Stimulated activated naive CD8-positive, alpha-beta T cell treated with anti-CD3 and anti-CD28 coated beads, Interleukin-15, amount 100 ng/mL, for 72 hours (primary cell): ENCODE data around the gene ACTR1A.
"Not testable (repeated sequence)": the region's sequence is repeated elsewhere in the genome, so short reads cannot be mapped to it uniquely, and the experiment has no call there.

Experiments
- ATAC-seq: fragments of 150-1000 bp; cut with Tn5 transposase; 2 replicates; pipeline ENCODE4 v1.10.0; 2021; ENCODE audit warnings: mild to moderate bottlenecking, moderate library complexity
- DNase-seq, 2 donors: peaks; one replicate each; pipeline ENCODE4 v3.0.0; 2021 to 2022
- H3K27ac Mint-ChIP-seq, 2 donors: one replicate each; pipeline ENCODE4 v1.8.0; 2022; ENCODE audit warnings: mild to moderate bottlenecking in 2 of 2, mixed read lengths in 2 of 2, moderate library complexity in 2 of 2
- H3K27me3 Mint-ChIP-seq: one replicate; pipeline ENCODE4 v1.8.0; 2022; ENCODE audit warnings: mixed read lengths
- H3K4me1 Mint-ChIP-seq: one replicate; pipeline ENCODE4 v1.8.0; 2022; ENCODE audit warnings: mild to moderate bottlenecking, mixed read lengths
- H3K4me3 Mint-ChIP-seq, 2 donors: one replicate each; pipeline ENCODE4 v1.8.0; 2022; ENCODE audit warnings: mild to moderate bottlenecking in 2 of 2, mixed read lengths in 2 of 2, moderate library complexity in 1 of 2
- H3K9me3 Mint-ChIP-seq, 2 donors: one replicate each; pipeline ENCODE4 v1.8.0; 2022; ENCODE audit warnings: mixed read lengths in 2 of 2

The ACTR1A gene

DNA sequence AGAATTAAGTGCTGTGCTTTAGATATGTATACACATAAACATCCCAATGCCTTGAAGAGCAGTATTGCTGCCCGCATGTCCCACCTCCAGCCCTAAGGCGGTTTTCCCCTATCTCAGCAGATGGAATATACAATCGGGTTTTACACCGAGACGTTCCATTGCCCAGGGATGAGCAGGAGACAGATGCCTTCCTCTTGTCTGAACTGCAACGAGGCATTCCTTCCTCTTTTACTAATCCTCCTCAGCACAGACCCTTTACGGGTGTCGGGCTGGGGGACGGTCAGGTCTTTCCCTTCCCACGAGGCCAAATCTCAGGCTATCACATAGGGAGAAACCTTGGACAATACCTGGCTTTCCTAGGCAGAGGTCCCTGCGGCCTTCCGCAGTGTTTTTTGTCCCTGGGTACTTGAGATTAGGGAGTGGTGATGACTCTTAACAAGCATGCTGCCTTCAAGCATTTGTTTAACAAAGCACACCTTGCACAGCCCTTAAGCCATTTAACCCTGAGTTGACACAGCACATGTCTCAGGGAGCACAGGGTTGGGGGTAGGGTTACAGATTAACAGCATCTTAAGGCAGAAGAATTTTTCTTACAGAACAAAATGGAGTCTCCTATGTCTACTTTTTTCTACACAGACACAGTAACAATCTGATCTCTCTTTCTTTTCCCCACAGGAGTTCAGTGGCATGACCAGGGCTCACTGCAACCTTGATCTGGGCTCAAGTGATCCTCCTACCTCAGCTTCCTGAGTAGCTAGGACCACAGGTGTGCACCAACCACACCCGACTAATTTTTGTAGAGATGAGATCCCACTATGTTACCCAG lies 47.6 kb downstream of the ACTR1A start:
- not testable (repeated sequence) for ATAC-seq, DNase-seq, H3K9me3 Mint-ChIP-seq, H3K27me3 Mint-ChIP-seq, H3K4me3 Mint-ChIP-seq
- peaks cover 44% of the 10 kb centered on the region for H3K4me1 Mint-ChIP-seq
- peak overlapping the region in 1 of 2 donors; percentile 69 for H3K27ac Mint-ChIP-seq

DNA sequence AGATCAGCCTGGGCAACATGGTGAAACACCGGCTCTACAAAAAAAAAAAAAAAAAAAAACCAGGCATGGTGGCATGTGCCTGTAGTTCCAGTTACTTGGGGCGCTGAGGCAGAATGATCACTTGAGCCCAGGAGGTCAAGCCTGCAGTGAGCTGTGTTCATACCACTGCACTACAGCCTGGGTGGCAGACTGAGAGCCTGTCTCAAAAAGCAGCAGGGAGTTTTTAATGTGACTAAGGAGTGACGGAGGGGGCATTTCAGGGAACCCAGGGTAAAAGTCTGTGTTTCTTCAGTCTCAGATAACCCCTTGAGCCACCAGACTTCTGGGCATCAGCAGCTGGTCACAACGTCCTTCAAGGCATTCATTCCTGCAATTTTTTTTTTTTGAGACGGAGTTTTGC lies 49.0 kb downstream of the ACTR1A start:
- peak overlapping the region in 1 of 2 donors; percentile 55 for H3K4me3 Mint-ChIP-seq
- no peak for DNase-seq
- H3K9me3 Mint-ChIP-seq = no peaks in the 10 kb centered on the region
- H3K27me3 Mint-ChIP-seq = no peaks in the 10 kb centered on the region
- ATAC-seq = no peak
- peak overlapping the region in 1 of 2 donors; percentile 97 for H3K27ac Mint-ChIP-seq
- peaks cover 54% of the 10 kb centered on the region for H3K4me1 Mint-ChIP-seq

DNA sequence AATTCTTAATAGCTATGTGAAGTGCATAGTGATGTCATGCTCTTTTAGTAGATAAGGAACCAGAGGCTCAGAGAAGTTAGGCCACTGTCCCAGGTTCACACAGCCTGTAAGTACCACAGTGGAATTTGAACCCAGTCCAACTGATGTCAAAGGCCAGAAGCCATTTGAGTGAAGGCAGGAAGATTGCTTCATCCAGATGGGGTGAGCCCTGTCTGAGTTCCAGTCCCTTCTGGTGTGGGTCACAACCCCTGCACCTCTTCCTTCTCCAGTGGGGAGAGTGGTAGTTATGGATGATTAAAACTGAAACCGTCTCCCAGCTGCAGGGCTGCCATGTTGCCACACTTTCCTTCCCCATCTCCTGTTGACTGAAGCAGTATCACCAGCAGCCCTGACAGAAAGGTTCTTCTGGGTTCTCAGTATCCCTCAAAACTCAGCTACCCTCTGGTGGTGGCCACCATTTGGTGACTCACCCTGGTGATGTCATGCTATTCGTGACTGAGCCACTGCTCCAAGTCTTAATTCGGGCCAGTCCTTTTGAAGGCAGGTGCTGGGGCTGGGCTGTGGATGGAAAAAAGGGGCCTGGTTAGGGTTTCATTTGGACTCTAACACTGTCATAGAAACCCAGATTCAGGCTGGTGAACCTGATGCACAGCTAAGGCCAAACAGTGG lies 49.7 kb downstream of the ACTR1A start:
- DNase-seq = peak; percentile 71 to 87
- Mint-ChIP-seq H3K27me3 (no peaks in the 10 kb centered on the region), H3K9me3 (no peaks in the 10 kb centered on the region), H3K4me3 (peak overlapping the region; percentile 91 to 96), H3K4me1 (peaks cover 54% of the 10 kb centered on the region), H3K27ac (peak overlapping the region; percentile 90 to 97)
- ATAC-seq = peak; percentile 75

DNA sequence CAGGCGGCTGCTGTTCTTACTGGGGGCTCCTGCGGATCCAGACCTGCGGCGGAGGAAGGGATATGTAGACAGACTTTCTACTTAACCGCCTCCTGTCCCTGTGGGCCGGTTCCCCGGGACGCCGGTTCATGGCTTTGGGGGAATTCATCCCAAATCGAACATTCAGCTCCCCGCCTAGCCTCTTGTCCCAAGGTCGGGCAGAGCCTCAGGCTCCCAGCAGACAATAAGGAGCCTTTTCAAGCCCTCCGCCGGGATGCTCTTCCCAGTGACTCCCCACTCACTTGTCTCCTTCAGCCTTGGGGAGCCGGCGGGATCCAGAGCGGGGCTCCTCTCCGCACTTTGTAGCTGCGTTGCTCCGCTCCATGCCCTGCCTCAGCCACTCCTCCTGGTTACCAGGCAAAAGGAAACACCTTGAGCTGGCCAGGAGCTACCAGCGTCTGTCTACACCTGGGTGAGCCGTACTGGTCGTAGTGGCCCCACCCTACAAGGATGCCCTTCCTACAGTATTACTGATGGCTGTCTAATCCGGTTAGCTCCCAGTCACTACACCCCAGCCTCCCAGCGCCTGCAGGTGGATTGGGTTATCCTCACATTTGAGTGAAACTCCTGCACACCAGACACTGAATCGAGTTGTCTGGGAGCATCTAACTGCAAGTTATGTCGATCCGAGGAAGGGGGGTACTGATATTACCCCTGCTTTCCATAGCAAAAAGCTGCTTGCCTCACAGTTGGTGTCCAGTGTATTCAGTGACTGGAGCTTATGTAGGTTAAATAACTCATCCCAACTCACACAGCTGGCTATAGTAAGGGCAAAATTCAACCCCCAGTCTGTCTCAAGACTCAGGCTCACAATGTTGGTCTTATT lies 51.2 kb downstream of the ACTR1A start, which contains the start of gene C10orf95:
Gene C10orf95 (minus strand): TSS at position 439 of the 865 bp plus-strand sequence. CDS start 450 bp downstream, outside the sequence.
- H3K27me3 Mint-ChIP-seq = no peaks in the 10 kb centered on the region
- H3K4me3 Mint-ChIP-seq = peak within 1 kb of the TSS; percentile 96 to 97
- DNase-seq (no peak), ATAC-seq (no peak)
- H3K4me1 Mint-ChIP-seq = peaks cover 54% of the 10 kb centered on the region
- peak within 1 kb of the TSS; percentile 86 to 98 for H3K27ac Mint-ChIP-seq
- H3K9me3 Mint-ChIP-seq = no peaks in the 10 kb centered on the region

DNA sequence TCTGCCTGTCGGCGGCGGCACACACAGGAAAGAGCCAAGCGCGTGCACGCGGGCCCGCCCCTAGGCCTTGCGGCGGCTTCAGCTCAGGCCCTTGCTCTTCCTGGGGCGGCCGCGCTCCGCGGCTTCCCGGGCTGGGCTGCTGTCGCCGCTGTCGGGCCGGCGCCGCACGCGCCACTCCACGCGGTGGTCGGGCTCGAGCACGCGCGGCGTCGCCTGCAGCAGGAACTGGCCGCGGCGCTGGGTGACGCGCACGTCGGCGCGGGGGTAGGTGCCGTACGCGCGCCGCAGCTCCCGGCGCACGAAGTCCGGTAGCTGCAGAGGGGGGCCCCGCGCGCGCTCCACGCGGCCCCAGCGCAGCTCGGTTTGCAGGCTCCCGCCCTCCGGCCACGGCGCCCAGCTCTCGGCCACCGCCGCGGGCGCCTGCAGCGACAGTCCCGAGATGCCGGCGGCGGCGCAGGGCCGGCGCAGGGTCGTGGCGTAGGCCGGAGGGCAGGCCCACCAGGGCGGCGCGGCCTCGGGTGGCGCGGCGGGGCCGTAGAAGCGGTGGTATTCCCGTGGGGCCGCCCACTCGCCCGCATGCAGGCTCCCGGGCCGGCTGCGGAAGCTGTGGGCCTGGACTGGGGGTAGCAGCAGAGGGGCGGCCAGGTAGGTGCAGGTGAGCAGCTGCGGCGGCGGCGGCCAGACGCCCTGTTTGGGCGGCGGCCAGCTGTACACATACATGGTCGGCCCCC lies 52.0 kb downstream of the ACTR1A start:
- DNase-seq (peak; percentile 91 to 93), ATAC-seq (peak; percentile 87)
- Mint-ChIP-seq H3K4me3 (peak overlapping the region; percentile 96 to 97), H3K27ac (peak overlapping the region; percentile 93 to 98), H3K4me1 (peaks cover 54% of the 10 kb centered on the region), H3K27me3 (no peaks in the 10 kb centered on the region), H3K9me3 (no peaks in the 10 kb centered on the region)

DNA sequence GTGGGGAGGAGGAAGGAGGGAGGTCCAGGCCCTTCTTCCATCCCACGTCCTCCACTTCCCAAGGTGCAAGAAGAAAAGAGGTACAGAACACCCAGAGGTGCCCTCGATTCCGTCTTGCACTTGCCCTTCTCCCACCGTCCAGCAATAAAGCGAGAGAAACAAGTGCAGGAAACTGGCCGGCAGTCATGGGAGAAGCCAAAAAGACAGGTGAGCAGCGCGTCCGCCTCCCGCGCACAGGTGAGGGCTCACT lies 52.5 kb downstream of the ACTR1A start:
- Mint-ChIP-seq H3K4me1 (peaks cover 50% of the 10 kb centered on the region), H3K9me3 (no peaks in the 10 kb centered on the region), H3K4me3 (peak overlapping the region; percentile 94 to 97), H3K27me3 (no peaks in the 10 kb centered on the region), H3K27ac (peak overlapping the region; percentile 93 to 98)
- DNase-seq = no peak
- ATAC-seq = no peak

DNA sequence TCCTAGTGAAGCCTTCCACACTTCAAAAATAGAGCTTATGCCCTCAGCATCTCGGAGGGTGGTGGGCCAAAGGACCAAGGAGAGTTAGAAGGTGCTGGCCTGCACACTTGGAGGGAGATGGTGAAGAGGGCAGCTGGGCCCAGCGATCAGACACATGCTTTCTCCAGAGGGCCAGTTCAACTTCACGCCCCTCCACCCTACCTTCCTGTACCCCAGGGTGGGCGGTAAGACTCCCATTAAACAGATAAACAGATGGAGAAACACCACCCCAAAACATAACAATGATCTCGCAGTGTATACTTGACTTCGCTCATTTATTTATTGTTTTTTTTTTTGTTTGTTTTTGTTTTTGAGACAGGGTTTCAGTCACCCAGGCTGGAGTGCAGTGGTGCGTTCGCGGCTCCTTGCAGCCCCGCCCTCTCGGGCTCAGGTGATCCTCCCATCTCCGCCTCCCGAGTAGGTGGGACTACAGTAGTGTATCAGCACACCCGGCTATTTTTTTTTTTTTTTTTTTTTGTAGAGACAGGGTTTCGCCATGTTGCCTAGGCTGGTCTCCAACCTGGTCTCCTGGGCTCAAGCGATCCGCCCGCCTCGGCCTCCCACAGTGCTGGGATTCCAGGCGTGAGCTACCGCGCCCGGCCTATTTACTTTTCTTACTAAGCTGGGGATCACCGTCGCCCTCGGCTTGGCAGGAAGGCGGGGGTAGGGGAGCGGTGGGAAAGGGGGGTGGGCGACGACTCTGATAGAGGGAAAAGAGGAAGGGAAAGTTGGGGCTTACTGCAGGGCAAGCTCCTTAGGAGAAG lies 53.0 kb downstream of the ACTR1A start:
- H3K27ac Mint-ChIP-seq = peak overlapping the region; percentile 93 to 98
- DNase-seq = peak; percentile 69 to 86
- H3K9me3 Mint-ChIP-seq = no peaks in the 10 kb centered on the region

DNA sequence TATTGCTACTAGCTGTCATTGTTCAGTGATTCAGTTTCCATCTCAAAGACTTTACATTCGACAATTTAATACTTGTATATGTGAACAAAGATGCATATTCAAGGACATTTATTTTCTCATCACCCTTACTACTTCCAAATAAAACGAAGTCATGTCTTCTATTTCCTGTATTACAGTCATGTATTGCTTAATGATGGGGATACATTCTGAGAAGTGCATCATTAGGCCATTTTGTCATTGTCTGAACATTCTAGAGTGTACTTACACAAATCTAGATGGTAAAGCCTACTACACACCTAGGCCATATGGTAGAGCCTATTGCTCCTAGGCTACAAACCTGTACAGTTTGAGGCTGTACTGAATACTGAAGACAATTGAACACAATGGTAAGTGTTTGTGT lies 57.7 kb downstream of the ACTR1A start:
- Mint-ChIP-seq H3K27me3 (no peaks in the 10 kb centered on the region), H3K27ac (no peak overlapping the region), H3K9me3 (no peaks in the 10 kb centered on the region), H3K4me3 (no peak overlapping the region), H3K4me1 (peaks cover 10% of the 10 kb centered on the region)
- no peak for DNase-seq
- no peak for ATAC-seq

More for the DNA sequence above, 53.0 kb downstream of the ACTR1A start:
- Mint-ChIP-seq H3K4me1 (peaks cover 45% of the 10 kb centered on the region), H3K27me3 (no peaks in the 10 kb centered on the region), H3K4me3 (peak overlapping the region; percentile 94 to 97)
- ATAC-seq = peak; percentile 64

DNA sequence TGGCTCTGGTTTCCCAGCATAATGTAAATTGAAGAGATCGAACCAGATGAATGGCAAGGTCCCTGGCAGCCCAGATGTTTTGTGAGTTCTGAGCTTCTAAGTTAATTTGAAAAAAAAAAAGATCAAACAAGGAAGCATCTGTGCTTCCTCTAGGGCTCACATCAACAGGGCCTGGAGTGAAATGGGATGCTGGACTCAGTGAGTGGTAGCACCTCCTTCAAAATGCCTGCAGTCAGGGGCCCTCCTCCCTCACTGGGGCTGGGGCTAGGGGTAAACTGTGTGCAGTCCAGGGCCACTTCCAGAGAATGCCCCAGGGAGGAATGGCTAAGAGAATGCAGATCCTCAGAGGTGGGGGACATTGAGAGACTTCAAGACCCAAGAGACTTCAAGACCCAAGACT lies 64.1 kb downstream of the ACTR1A start:
- no peak for DNase-seq
- no peak overlapping the region for H3K27ac Mint-ChIP-seq
- ATAC-seq = no peak
- H3K27me3 Mint-ChIP-seq = no peaks in the 10 kb centered on the region
- H3K4me1 Mint-ChIP-seq = peaks cover 49% of the 10 kb centered on the region
- peak overlapping the region in 1 of 2 donors; percentile 87 for H3K4me3 Mint-ChIP-seq
- no peaks in the 10 kb centered on the region for H3K9me3 Mint-ChIP-seq

DNA sequence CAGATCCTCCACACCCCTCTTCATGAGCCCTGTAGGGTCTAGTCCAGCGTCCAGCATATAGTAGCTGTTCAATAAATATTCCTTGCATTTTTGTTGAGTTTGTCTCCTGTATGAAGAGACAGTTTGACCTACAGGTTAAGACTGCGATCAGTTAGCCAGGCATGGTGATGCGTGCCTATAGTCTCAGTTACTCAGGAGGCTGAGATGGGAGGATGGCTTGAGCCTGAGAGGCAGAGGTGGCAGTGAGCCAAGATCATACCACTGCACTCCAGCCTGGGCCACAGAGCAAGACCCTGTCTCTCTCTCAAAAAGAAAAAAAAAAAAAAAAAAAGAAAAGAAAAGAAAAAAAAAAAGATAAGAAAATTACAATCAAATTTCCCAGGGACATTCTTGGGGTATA lies 65.0 kb downstream of the ACTR1A start:
- ATAC-seq = no peak
- no peaks in the 10 kb centered on the region for H3K27me3 Mint-ChIP-seq
- peak overlapping the region; percentile 82 to 87 for H3K4me3 Mint-ChIP-seq
- peak overlapping the region in 1 of 2 donors; percentile 81 for H3K27ac Mint-ChIP-seq
- no peaks in the 10 kb centered on the region for H3K9me3 Mint-ChIP-seq
- H3K4me1 Mint-ChIP-seq = peaks cover 58% of the 10 kb centered on the region
- no peak for DNase-seq

DNA sequence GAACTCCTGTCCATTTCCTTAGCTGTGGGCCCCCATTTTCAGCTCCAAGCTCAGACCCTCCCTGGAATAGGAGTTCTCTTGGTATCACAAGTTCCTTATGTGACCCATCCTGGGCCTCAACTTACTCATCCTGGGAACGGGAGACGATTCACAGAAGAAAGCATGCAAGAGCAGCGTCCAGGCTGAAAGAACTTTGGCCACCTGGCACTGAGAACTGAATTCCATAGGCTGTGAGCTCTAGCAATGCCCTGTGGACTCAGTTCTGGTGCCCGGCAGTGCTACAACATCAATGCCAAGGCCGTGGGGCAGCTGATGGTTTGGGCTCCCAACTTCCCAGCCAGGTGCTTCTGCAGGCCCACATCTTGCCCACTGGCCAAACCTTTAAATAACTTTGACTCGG lies 66.2 kb downstream of the ACTR1A start:
- no peak for ATAC-seq
- no peaks in the 10 kb centered on the region for H3K27me3 Mint-ChIP-seq
- no peak for DNase-seq
- no peaks in the 10 kb centered on the region for H3K9me3 Mint-ChIP-seq
- H3K4me3 Mint-ChIP-seq = peak overlapping the region; percentile 82 to 87
- peak overlapping the region; percentile 92 to 95 for H3K27ac Mint-ChIP-seq
- peaks cover 65% of the 10 kb centered on the region for H3K4me1 Mint-ChIP-seq

DNA sequence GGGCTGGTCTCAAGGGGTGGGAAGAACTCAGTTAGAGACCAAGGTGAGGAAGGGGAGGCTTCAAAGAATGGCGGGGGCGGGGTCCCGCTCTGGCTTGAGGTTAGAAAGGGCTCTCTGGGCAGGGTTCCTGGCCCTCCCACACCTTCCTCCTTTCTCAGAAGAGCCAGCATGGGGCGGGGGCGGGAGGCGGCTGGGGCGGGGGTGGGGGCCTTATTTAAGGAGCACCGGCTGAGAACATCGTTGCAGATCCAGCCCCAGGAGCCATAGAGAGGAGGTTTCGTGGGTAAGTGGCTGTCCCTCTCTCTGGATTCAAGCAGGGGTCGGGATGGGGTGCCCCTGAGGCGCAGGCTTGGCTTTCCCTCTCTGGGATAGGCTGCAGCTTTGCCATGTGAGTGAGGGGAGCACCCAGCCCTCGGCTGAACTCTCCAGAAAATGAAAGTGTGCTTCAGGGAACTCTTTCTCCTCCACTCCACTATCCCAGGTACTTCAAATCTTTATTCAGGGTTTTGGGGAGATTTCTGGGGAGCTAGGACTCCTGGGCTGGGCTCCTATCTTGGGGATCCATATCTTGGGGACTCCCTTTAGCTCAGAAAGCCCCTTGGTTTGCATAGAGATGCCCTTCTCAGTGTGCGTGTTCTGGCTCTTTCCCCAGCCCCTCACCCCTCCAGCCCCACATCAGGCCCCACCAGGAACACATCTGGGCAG lies 66.8 kb downstream of the ACTR1A start:
- Mint-ChIP-seq H3K4me3 (peak overlapping the region; percentile 82 to 87), H3K27me3 (no peaks in the 10 kb centered on the region), H3K9me3 (no peaks in the 10 kb centered on the region), H3K4me1 (peaks cover 66% of the 10 kb centered on the region), H3K27ac (peak overlapping the region; percentile 92 to 95)
- ATAC-seq = peak; percentile 24
- peak in 1 of 2 donors; percentile 58 for DNase-seq

DNA sequence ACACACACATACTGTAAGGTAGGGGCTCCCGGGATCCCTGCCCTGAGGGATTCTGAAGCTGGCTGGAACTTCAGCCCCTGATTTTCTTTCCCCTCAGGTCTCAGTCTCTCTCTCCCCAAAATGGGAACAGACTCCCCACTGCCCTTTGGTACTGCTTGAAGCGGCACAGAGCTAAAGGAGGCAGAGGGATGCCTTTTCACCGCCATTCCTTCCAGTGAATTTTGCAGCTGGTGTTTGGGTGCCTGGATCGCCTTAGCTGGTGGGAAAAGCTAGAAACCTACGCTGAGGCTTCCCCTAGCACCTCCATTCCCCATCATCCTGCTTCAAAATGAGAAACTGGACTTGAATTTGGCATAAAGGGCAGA lies 67.4 kb downstream of the ACTR1A start:
- H3K27me3 Mint-ChIP-seq = no peaks in the 10 kb centered on the region
- peak overlapping the region; percentile 82 to 87 for H3K4me3 Mint-ChIP-seq
- H3K4me1 Mint-ChIP-seq = peaks cover 66% of the 10 kb centered on the region
- peak overlapping the region; percentile 92 to 95 for H3K27ac Mint-ChIP-seq
- no peaks in the 10 kb centered on the region for H3K9me3 Mint-ChIP-seq
- DNase-seq (no peak), ATAC-seq (no peak)
